HG03520 (cell line): Measurements from ENCODE around the gene NLRC3.
"Not testable (repeated sequence)": the region's sequence is repeated elsewhere in the genome, so short reads cannot be mapped to it uniquely, and the experiment has no call there.

Experiments used
- ATAC-seq: cut with Tn5 transposase; IDR thresholded peaks from one replicate; pipeline ENCODE4 v1.9.1; 2021; ENCODE audit warnings: mild to moderate bottlenecking, moderate library complexity; ENCODE audit not compliant: unreplicated experiment

NLRC3 gene

DNA sequence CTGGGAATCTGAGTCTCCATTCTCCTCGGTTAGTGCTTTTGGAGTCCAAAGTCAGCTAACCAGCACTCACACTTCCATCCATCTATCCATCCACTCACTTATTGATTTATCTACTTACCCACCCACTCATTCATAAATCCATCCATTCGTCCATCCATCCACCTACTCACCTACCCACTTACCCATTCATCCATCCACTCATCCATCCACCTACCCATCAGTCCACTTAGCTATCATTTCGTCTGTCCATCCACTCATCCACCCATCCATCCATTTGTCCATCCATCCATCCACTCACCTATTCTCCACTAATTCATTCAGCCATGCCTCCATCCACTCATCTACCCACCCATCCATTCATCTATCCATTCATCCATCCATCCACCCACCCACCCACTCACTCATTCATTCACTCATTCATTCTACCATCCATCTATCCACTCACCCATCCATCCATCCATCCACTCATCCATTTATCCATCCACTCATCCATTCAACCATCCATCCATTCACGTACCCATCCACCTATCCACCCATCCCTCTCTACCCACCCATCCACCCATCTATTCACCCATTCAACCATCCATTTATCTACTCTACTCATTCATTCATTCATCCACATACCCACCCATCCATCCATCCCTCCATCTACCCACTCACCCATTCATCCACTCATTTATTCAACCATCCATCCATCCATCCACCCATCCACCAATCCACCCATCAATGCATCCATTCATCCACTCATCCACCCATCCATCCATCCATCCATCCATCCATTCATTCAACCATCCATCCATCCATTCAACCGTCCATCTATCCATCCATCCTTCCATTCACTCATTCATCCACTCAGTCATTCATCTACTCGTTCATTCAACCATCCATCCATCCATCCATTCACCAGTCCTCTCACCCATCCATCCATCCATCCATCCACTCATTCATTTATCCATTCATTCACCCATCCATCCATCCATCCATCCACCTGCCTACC is 26.1 kb downstream of the NLRC3 start:
- ATAC-seq, result no peak

DNA sequence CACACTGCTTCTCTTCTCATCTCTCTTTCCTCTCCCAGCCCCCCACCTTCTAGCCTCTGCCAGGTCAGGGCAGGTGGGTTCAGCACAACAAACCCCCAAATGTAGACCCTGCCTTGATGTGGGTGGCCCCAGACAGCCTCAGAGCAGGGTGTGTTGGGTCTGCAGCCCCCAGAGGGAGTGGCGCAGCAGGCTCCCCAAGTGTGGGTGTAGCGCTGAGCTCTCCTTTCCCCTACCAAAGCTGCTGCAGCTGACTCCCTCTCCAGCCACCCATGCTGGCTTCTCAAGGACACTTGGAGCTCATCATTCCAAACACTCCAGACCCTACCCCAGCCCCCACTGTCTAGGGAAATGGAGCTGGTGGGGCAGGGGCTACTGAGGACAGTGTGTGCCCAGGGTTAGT is 27.3 kb downstream of the NLRC3 start:
- no peak for ATAC-seq

DNA sequence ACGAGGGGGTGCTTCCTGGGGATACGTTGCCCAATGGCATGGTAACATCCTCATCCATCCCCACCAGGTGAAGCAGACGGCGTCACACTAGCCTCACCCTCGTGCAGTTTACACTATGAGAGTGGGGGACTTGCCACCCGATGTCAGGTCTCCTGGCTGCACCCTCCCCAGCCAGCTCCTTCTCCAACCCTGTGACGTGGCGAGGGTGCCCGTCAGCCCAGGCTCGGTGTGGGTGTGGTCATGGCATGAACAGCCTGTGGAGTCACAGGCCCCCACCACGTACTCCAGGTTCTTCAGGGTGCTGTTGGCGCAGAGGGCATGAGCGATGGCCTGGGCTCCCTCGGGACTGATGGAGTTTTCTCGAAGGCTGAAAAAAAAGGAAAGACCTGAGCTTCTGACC is 28.3 kb downstream of the NLRC3 start:
- no peak for ATAC-seq

DNA sequence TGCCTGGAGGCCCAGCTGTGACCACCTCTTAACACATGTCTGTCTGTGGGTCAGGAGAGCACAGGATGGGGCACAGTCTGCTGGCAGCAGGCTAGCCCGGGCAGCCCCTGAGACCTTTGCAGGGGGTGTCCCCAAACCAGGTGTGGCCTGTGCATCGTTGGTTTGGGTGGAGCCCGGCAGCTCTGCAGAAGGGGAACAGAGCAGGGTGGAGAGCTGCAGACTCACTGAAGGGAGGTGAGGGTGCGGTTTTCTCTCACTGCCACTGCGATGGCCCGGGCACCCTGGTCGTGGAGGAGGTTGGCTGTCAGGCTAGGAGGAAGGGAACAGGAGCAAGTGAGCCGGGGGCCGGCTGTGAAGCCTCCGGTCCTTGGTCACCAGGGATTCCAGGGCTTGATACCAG is 28.8 kb downstream of the NLRC3 start:
- ATAC-seq, result no peak

DNA sequence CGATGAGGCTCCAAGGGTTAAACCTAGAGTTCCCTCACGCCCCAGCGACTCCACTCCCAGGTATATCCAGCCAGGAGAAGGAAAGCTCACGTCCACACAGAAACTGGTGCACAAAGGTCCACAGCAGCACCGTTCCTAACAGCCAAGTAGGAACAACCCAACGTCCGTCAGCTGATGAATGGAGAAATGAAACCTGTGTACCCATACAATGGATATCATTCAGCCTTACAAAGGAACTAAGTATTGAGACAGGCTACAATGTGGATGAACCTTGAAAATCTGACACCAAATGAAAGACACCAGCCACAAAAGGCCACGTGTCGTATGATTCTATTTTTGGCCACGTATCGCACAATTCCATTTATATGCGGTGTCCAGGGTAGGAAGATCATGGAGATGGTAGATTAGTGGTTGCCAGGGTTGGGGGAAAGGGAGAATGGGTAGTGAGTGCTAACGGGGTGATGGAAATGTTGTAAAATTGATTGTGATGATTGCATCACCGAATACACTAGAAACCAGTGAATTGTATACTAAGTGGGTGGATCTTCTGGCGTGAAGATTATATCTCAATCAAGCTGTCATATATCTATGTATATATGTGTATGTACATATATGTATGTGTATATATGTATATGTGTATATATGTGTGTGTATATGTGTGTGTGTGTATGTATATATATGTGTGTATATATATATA is 30.1 kb downstream of the NLRC3 start:
- no peak for ATAC-seq

DNA sequence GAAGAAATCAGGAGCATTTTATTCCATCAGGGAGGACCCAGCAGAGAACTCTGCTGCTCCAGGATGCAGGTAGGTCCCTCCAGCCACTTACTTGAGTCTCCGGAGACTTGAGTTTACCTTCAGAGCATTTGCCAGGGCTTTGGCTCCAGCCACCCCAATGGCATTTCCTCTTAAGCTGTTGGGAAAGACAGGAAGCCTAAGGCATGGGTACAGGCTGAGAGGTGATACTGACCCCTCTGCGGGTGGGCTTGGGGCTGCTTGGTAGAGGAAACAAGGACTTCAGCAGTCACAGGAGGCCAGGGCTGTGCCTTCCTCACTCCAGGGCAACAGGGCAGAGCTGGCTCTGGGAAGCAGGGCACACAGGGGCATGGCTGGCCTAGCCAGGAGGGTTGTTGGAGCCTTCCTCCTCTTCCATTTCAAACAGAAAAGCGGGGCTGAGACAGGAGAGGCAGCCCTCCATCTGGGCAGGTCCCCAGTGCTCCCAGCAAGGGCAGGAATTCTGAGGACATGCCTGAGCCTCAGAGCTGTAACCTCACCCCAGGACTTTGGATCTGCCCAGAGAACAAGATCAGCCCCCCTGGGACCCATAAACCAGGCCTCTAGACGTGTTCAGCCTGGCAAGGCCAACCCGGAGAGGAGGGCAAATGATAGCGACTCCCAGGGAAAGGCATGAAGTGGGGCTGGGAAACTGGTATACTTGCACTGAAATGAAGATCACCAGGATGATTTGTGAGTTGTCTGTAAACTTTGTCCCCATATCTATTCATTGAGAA is 34.4 kb downstream of the NLRC3 start:
- ATAC-seq, result no peak

DNA sequence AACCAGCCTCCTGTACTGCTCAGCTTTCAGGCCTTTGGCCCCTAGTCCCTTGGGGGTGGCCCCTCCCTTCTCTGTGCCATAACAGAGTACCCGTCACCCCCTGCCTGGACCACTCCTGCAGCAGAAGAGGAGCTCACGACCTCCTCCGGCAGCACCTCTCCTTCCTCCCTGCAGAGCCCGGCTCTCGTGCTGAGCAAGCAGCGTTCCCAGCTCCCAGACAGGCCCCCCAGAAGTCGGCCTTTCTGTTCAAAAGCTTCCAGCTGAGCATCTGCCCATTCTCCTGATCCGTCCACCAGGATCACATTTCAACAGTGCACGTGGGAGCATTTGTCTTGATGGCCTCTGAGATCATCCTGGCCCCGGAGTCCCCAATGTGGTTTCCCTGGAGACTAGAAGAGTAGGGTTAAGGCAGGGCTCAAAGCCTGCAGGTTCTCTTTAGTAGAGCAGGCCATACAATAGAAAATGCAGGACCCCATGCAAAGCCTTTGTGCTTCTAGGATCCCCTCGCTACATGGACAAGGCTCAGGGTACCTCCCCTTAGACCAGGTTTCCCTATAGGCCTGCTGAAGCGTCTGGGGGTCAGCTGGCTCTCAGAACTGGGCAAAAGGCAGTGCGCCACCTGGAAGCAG is 35.6 kb downstream of the NLRC3 start:
- ATAC-seq, result no peak

DNA sequence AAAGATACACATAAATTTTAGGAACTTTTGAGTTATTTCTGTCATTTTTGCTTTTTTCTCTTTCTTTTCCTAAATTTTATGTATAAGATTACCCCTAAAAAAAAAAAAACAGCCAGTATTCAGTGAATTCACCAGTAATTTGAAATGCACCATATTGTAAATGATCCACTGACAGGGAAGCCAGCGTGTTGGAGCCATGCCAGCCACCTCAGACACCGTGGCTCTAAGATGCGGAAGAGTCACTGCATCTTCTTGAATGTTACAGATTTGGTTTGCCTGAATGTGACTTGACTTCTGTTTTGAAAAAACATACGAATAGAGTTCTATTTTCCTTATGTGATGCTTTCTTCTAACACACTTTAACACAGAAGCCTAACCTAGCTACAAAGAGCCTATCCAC is 39.0 kb downstream of the NLRC3 start:
- ATAC-seq, result no peak

DNA sequence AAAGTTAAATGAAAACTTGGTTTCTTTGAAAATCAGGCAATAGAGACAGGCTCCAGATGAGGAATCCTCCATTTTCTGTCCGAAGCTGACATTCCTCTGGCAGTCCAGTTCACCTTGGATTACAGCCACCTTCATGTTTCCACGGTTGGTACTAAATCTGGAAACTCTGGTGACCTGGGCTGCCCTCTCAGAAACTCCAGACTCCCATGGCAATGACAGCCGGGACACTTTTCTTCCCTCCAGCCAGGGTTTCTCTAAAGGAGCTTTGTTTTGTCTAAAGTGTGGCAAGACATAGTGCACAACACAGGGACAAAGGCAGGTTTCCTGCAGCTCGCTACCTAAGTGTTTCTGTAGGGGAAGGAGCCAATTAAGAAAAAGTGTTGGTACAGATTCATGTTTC is 40.4 kb downstream of the NLRC3 start:
- no peak for ATAC-seq

DNA sequence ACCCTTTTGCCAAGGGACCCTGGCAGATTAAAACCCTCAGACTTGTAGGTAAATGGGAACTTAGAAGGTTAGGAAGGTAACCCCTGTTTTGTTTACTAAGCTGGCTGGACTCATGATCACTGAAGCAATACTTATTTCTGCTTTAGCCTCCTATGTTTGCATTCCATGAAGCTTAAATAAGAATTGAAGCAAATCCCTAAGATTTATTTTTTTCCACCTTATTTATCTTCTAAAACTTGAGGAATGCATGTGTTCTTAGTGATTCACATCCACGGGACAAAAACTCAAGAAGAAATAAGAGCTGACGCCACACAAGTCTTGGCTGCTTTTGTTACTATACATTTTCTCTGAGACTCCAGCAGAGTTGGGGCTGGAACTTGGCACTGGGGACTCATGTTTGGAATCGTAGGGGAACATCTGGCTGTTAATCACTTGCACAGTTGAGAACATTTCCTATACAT is 40.9 kb downstream of the NLRC3 start:
- ATAC-seq, result no peak

DNA sequence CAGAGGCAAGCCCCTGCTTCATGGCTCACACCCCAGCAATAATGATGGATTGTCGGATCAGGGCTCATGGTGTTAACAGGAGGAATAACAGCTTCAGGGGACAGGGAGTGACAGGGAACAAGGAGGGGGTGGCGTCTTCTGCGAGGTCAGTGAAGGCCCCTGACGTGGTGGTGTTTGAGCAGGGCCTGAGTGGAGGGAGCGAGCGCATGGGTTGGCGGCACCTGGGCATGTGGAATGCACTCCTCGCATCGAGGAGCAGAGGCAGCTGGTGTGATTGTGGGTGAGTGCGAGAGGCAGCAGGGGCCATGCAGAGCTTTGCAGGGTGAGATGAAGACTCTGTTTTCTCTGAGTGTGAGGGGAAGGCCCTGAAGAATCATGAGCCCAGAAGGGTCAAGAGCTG is 43.1 kb downstream of the NLRC3 start:
- no peak for ATAC-seq

DNA sequence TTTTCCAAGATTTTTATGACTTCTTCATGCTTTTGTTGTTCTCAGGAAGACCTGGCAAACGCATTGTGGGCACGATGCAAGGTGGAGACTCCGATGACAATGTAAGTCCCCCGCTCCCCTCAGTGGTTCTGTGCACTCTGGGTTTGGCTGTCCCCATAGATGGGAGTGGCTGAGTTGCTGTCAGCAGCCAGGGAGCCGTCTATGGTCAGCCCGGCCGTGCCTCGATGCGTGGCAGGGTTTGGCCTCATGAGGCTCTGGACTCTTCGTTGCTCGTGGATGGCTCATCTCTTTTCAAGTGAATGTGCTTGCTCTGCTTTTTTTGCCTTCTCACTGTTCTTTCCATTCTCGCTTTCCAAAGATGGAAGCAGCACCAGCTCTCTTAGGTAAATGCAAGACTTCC is 44.5 kb downstream of the NLRC3 start:
- ATAC-seq, result no peak

DNA sequence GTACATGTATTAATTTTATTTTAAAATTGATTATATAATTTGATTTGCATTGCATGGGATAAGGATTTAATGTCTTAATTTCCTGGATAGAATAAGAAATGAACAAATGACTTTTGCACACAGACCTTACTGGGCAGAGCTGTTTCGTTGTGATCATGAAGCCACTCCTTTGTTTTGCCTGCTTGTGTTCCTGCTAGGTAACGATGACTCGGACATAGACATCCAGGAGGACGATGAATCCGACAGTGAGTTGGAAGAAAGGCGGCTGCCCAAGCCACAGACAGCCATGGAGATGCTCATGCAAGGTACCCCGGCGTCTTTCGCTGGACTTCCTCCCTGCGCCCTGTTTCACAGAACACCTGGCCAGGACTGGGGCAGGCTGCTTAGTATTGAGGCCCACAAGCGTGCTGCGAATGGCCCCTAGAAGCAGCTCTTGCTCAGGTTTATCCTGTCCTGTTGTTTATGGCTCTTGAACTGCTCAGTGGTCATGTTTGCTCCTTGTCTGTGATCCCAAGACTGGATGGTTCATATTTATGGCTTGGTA is 46.8 kb downstream of the NLRC3 start:
- no peak for ATAC-seq

DNA sequence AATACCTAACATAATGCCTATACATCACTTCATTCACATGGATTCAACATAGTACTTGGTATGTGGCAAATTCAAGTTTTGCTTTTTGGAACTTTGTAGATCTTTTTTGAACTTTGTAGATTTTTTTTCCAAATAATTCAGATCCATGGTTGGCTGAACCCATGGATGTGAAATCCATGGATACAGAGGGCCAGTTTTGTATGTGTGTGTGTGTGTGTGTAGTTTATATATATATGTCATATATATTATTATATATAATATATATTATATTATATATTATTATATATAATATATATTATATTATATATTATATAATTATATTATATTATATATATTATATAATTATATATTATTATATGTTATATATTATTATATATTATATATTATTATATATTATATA is 48.0 kb downstream of the NLRC3 start:
- no peak for ATAC-seq

DNA sequence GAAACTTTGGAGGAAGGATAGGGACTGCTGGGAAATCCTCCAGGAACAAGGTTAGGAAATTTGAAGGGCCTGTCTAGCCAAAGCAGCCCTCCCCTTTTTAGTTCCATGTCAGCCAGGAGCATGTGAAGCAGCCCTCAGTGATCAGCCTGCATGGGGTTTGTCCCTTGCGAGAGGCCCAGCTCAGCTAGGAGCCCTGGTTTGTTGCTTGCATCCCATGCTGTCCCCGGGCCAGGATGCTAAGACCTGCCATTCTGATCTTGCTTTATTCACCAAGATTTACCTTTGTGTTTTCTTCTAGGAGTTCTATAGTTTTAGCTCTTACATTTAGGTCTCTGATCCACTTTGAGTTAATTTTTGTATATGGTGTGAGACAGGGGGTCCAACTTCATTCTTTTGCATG is 48.8 kb downstream of the NLRC3 start:
- no peak for ATAC-seq

DNA sequence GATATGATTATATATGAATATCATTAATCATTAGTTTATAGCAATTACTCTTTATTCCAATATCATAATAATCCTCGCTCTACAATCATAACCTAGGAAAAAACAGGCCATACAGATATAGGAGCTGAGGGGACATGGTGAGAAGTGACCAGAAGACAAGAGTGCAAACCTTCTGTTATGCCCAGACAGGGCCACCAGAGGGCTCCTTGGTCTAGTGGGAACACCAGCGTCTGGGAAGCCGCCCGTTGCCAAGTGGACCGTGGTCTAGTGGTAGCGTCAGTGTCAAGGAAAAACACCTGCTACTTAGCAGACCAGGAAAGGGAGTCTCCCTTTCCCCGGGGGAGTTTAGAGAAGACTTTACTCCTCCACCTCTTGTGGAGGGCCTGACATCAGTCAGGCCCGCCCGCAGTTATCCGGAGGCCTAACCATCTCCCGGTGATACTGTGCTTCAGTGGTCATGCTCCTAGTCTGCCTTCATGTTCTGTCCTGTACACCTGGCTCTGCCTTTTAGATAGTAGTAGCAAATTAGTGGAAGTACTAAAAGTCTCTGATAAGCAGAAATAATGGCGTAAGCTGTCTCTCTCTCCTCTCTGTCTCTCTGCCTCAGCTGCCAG is 49.9 kb downstream of the NLRC3 start:
- not testable (repeated sequence) for ATAC-seq

DNA sequence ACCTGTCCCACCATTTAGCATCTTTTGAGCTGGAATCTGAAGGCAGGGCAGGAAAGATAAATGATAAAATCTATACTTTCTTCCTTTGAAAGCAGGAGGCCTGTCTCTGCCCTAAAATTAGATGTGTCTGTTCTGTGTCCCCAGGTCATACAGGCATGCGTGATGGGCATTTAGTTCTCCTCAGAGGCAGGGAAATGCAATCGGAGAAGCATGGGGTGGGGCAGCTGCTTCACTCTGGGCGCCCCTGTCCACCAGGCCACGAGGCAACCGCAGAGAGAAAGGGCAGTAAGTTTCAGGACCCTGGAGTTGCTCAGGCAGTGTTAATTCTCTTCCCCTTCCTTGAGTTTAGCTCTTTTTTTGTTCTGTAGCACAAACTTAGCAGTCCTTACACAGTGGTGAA is 51.3 kb downstream of the NLRC3 start:
- no peak for ATAC-seq

DNA sequence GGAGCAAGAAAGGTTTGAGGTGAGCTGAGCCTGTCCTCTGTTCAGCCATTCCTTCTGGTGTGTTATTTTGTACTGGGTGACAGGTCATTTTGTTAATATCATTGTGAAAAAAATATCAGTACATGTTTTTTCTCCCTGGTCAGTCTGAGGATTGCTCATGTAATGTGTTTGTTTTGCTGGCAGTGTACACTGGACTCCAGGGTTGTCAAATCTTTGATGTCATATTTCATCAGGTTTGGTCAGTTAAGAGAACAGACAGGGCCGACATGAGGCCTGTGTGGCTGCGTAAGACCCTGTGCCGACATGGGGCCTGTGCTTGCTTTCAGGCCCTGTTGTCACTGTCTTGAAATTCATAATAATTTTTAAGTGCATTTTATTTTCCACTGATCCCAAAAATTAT is 53.9 kb downstream of the NLRC3 start:
- no peak for ATAC-seq

DNA sequence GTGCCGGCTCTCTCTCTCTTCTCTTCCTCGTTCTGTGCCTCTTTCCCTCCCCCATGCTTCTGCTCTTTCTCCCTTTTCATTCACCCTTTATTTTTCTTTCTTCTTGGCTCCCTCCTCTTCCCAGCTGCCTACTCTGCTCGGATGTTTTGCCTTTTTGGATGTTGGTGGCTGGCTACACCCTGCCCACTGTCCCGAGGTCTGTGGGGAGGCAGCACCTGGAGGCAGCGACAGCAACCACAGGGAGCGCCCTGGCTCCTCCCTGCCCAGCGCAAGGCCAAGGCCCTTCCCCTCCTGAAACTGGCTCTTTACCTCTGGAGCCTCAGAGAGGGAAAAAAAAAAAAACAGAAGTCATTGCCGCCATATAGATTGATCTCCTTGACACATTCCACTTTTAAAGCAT is 56.4 kb downstream of the NLRC3 start:
- ATAC-seq, result no peak

DNA sequence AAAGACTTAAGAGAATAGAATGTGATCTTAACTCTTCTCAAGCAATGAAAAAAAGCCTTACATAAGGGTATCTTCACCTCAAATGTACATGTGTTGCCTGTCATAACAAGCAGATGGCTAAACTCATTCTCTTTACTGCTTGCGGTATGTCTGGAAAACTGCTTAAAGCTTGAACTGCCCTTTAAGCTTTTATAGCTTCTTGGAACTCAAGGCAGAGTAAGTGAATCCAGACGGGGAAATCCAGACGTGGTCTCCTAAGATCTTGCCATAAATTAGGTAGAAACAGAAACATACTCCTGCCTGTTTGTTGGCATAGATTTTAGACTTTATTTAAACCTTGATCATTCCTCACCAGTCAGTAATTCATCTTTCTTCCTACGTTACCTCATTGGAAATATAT is 56.8 kb downstream of the NLRC3 start:
- ATAC-seq, result no peak
